ENCODE results near the gene ZNF79.

Gene ZNF79

GRCh38 chr9:127445851-127446712 lies 21.9 kb downstream of the ZNF79 start:
- H2BK5ac ChIP-seq (ENCODE audit: low read length): no peak overlapping the region
- no peak overlapping the region for H2BK12ac ChIP-seq (ENCODE audit: low read length)
- no peak overlapping the region for H3K23ac ChIP-seq (ENCODE audit: low read depth, low read length, poor library complexity)
- peaks cover 11 to 63% of the 10 kb centered on the region in 2 donors for H3K9me3 ChIP-seq (replicated peaks in 1 of 2; ENCODE audit: control insufficient read depth in 2 of 2, insufficient read depth in 1 of 2, low read depth in 1 of 2, low read length in 2 of 2)
- no peak overlapping the region for H3K4ac ChIP-seq (ENCODE audit: low read length)
- H3K4me2 ChIP-seq (ENCODE audit: insufficient read depth, low read length, poor library complexity, severe bottlenecking): no peak overlapping the region
- H3K79me1 ChIP-seq (ENCODE audit: low read depth, low read length): peaks cover 3% of the 10 kb centered on the region
- no peak overlapping the region for H2BK15ac ChIP-seq (ENCODE audit: low read length)
- no peak overlapping the region for H2AK5ac ChIP-seq (ENCODE audit: low read depth, low read length)
- no peak overlapping the region for H3K27ac ChIP-seq (replicated peaks; ENCODE audit: low read length)
- H4K8ac ChIP-seq (ENCODE audit: low read depth, low read length): no peak overlapping the region
- no peak overlapping the region for H3K9ac ChIP-seq (ENCODE audit: low read depth, low read length, poor library complexity)
- no peak overlapping the region for H4K91ac ChIP-seq (ENCODE audit: low read depth, low read length, poor library complexity)
- peaks cover 64 to 88% of the 10 kb centered on the region in 2 donors for H3K36me3 ChIP-seq (replicated peaks in 1 of 2; ENCODE audit: control insufficient read depth in 2 of 2, insufficient read depth in 2 of 2, low read length in 2 of 2)
- H3K4me1 ChIP-seq (ENCODE audit: control insufficient read depth in 2 of 2, insufficient read depth in 1 of 2, low read depth in 1 of 2, low read length in 2 of 2): peaks cover 9 to 15% of the 10 kb centered on the region in 2 donors
- no peak for DNase-seq (ENCODE audit: low spot score)
- no peak overlapping the region for H3K14ac ChIP-seq (ENCODE audit: low read length)
- no peaks in the 10 kb centered on the region for H3K27me3 ChIP-seq (ENCODE audit: control insufficient read depth in 3 of 3, insufficient read depth in 3 of 3, low read depth in 1 of 3, low read length in 3 of 3)
- no peak overlapping the region for H3K4me3 ChIP-seq (ENCODE audit: low read length in 2 of 2)
- H3K18ac ChIP-seq (ENCODE audit: low read length): no peak overlapping the region
- H2AFZ ChIP-seq (ENCODE audit: low read length): no peak overlapping the region
- WGBS, 2 donors (ENCODE audit: extremely low coverage in 2 of 2, insufficient read length in 2 of 2, insufficient replicate concordance in 1 of 2): no CpG with 5 or more reads among the region's 4 CpGs
- H2BK120ac ChIP-seq (ENCODE audit: low read depth, low read length): no peak overlapping the region

- no peak overlapping the region for H3K4me3 ChIP-seq (ENCODE audit: low read length in 2 of 2)
- no peak overlapping the region for H3K23ac ChIP-seq (ENCODE audit: low read depth, low read length, poor library complexity)
- no peak overlapping the region for H3K4me2 ChIP-seq (ENCODE audit: insufficient read depth, low read length, poor library complexity, severe bottlenecking)
- H3K4me1 ChIP-seq (ENCODE audit: control insufficient read depth in 2 of 2, insufficient read depth in 1 of 2, low read depth in 1 of 2, low read length in 2 of 2): peaks cover 9 to 18% of the 10 kb centered on the region in 2 donors
- H4K91ac ChIP-seq (ENCODE audit: low read depth, low read length, poor library complexity): no peak overlapping the region
- H2BK12ac ChIP-seq (ENCODE audit: low read length): no peak overlapping the region
- H2BK5ac ChIP-seq (ENCODE audit: low read length): no peak overlapping the region
- no CpG with 5 or more reads among the region's 7 CpGs for WGBS, 2 donors (ENCODE audit: extremely low coverage in 2 of 2, insufficient read length in 2 of 2, insufficient replicate concordance in 1 of 2)
- no peak overlapping the region for H3K9ac ChIP-seq (ENCODE audit: low read depth, low read length, poor library complexity)
- DNase-seq (ENCODE audit: low spot score): no peak
- no peaks in the 10 kb centered on the region for H3K27me3 ChIP-seq (ENCODE audit: control insufficient read depth in 3 of 3, insufficient read depth in 3 of 3, low read depth in 1 of 3, low read length in 3 of 3)
- H2AFZ ChIP-seq (ENCODE audit: low read length): no peak overlapping the region
- H3K14ac ChIP-seq (ENCODE audit: low read length): no peak overlapping the region
- peaks cover 11 to 61% of the 10 kb centered on the region in 2 donors for H3K9me3 ChIP-seq (replicated peaks in 1 of 2; ENCODE audit: control insufficient read depth in 2 of 2, insufficient read depth in 1 of 2, low read depth in 1 of 2, low read length in 2 of 2)
- H2AK5ac ChIP-seq (ENCODE audit: low read depth, low read length): no peak overlapping the region
- H3K27ac ChIP-seq (replicated peaks; ENCODE audit: low read length): no peak overlapping the region
- H3K79me1 ChIP-seq (ENCODE audit: low read depth, low read length): peaks cover 3% of the 10 kb centered on the region
- H2BK120ac ChIP-seq (ENCODE audit: low read depth, low read length): no peak overlapping the region
- no peak overlapping the region for H3K4ac ChIP-seq (ENCODE audit: low read length)
- H2BK15ac ChIP-seq (ENCODE audit: low read length): no peak overlapping the region
- no peak overlapping the region for H3K18ac ChIP-seq (ENCODE audit: low read length)
- H3K36me3 ChIP-seq (replicated peaks in 1 of 2; ENCODE audit: control insufficient read depth in 2 of 2, insufficient read depth in 2 of 2, low read length in 2 of 2): peaks cover 63 to 84% of the 10 kb centered on the region in 2 donors
- H4K8ac ChIP-seq (ENCODE audit: low read depth, low read length): no peak overlapping the region
These were observed 22.7 kb downstream of the ZNF79 start for GRCh38 chr9:127446713-127447415.

GRCh38 chr9:127447416-127448111 lies 23.4 kb downstream of the ZNF79 start:
- Histone ChIP-seq H3K23ac (ENCODE audit: low read depth, low read length, poor library complexity) (no peak overlapping the region), H3K4me2 (ENCODE audit: insufficient read depth, low read length, poor library complexity, severe bottlenecking) (no peak overlapping the region), H2BK12ac (ENCODE audit: low read length) (no peak overlapping the region), H3K9ac (ENCODE audit: low read depth, low read length, poor library complexity) (no peak overlapping the region), H4K91ac (ENCODE audit: low read depth, low read length, poor library complexity) (no peak overlapping the region), H3K27me3 (ENCODE audit: control insufficient read depth in 3 of 3, insufficient read depth in 3 of 3, low read depth in 1 of 3, low read length in 3 of 3) (no peaks in the 10 kb centered on the region), H3K4me3 (ENCODE audit: low read length in 2 of 2) (no peak overlapping the region), H3K14ac (ENCODE audit: low read length) (no peak overlapping the region), H3K9me3 (replicated peaks in 1 of 2; ENCODE audit: control insufficient read depth in 2 of 2, insufficient read depth in 1 of 2, low read depth in 1 of 2, low read length in 2 of 2) (peaks cover 11 to 58% of the 10 kb centered on the region in 2 donors), H3K4me1 (ENCODE audit: control insufficient read depth in 2 of 2, insufficient read depth in 1 of 2, low read depth in 1 of 2, low read length in 2 of 2) (peaks cover 11 to 18% of the 10 kb centered on the region in 2 donors), H3K4ac (ENCODE audit: low read length) (no peak overlapping the region), H3K79me1 (ENCODE audit: low read depth, low read length) (peaks cover 3% of the 10 kb centered on the region), H4K8ac (ENCODE audit: low read depth, low read length) (no peak overlapping the region), H2BK15ac (ENCODE audit: low read length) (no peak overlapping the region), H2BK5ac (ENCODE audit: low read length) (no peak overlapping the region), H3K36me3 (replicated peaks in 1 of 2; ENCODE audit: control insufficient read depth in 2 of 2, insufficient read depth in 2 of 2, low read length in 2 of 2) (peaks cover 62 to 80% of the 10 kb centered on the region in 2 donors), H2AK5ac (ENCODE audit: low read depth, low read length) (no peak overlapping the region), H2BK120ac (ENCODE audit: low read depth, low read length) (no peak overlapping the region), H3K18ac (ENCODE audit: low read length) (no peak overlapping the region), H2AFZ (ENCODE audit: low read length) (no peak overlapping the region), H3K27ac (replicated peaks; ENCODE audit: low read length) (no peak overlapping the region)
- no peak for DNase-seq (ENCODE audit: low spot score)
- no CpG with 5 or more reads among the region's 7 CpGs for WGBS, 2 donors (ENCODE audit: extremely low coverage in 2 of 2, insufficient read length in 2 of 2, insufficient replicate concordance in 1 of 2)

All from neuronal stem cell (in vitro differentiated cells).